HG02610 (cell line): ENCODE measurements around the gene TUBGCP2.

Experiments used
- ATAC-seq: cut with Tn5 transposase; IDR thresholded peaks from one replicate; pipeline ENCODE4 v1.9.1; 2021; ENCODE audit warnings: mild to moderate bottlenecking, moderate library complexity; ENCODE audit not compliant: unreplicated experiment

The TUBGCP2 gene, protein sequence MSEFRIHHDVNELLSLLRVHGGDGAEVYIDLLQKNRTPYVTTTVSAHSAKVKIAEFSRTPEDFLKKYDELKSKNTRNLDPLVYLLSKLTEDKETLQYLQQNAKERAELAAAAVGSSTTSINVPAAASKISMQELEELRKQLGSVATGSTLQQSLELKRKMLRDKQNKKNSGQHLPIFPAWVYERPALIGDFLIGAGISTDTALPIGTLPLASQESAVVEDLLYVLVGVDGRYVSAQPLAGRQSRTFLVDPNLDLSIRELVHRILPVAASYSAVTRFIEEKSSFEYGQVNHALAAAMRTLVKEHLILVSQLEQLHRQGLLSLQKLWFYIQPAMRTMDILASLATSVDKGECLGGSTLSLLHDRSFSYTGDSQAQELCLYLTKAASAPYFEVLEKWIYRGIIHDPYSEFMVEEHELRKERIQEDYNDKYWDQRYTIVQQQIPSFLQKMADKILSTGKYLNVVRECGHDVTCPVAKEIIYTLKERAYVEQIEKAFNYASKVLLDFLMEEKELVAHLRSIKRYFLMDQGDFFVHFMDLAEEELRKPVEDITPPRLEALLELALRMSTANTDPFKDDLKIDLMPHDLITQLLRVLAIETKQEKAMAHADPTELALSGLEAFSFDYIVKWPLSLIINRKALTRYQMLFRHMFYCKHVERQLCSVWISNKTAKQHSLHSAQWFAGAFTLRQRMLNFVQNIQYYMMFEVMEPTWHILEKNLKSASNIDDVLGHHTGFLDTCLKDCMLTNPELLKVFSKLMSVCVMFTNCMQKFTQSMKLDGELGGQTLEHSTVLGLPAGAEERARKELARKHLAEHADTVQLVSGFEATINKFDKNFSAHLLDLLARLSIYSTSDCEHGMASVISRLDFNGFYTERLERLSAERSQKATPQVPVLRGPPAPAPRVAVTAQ

GRCh38 chr10:133308421-133309099, at the start of gene TUBGCP2, which contains the start of gene ZNF511:
Gene TUBGCP2, minus strand, starts transcription at chr10:133308872. Its CDS starts 5,931 bp downstream, at chr10:133302941.
Gene ZNF511, plus strand, starts transcription at chr10:133308914. Its CDS starts 30 bp downstream, at chr10:133308944.
- peak; percentile 63 for ATAC-seq

DNA sequence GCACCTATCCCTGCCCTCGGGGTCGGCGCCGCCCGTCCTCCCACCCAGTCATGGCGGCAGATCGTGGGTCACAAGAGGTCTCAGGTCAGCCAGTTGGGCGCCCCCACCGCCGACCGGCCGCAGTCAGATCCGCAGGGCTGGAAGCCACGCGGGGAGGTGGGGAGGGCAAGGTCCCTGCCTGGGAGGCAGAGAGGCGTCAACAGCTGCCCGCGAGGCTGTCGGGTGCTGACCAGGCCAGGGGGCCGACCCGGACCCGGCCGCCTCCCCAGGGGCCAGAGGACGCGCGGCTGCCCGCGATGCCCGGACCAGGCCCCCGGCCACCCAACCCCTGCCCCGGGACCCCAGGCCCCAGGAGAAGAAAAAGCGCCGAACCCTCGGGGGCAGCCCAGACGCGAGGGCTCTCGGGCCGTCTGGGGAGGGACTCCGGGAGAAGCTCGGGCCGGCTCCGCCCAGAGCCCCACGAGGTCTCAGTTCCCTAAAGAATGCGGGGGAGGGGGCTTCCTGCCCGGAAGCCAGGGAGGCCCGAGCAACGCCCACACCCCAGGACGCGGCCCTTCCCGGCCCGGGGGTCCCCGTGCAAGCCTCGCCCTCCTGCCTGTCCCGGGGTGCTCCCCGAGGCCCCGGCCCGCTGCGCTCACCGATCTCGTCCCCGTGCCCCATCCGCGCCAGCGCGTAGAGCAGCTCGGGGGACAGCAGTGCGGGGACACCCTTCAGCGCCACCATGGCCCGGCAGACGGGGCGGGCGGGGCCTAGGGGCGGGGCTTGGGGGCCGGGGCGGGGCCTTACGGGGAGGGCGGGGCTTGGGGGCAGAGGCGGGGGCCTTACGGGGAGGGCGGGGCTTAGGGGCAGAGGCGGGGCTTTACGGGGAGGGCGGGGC, 48.9 kb upstream of the TUBGCP2 start, which contains the start of gene FUOM:
Gene FUOM, minus strand, starts transcription at position 735 of the 877 bp plus-strand sequence. Its CDS starts 12 bp downstream, at position 723.
- peak; percentile 48 for ATAC-seq

DNA sequence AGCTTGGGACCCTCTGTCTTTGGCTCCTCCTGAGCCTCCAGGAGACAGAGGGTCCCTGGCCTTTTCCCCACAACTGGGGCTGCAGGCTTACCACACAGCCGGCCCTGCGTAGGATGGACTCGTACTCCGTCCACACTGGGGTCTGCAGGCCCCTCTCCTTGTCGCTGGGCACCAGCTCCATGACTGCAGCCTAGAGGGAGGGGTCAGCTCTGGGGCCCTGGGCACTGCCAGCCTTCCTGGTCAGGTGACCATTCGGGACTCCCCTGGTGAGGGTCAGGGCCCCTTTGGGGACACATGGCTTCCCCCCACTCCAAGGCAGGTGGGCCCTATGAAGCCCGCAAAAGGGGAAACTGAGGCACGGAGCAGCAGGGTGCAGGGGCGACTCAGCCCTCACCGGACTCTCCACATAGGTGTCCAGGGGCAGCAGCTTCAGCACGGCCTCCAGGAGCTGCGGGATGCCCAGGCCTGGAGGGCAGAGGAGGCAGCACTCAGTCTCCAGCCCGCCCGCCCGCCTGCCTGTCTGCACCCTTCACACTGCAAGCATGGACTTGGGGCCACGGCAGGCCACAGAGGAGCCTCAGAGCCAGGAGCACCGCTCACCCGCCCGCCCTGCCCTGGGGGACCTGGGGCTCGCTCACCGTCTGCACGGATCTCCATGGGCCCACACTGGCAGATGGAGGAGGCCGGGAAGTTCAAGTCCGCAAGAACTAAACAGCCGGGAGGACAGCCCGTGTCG, 48.0 kb upstream of the TUBGCP2 start:
- ATAC-seq = no peak

- no peak for ATAC-seq
Observed at GRCh38 chr10:133355991-133356390, 47.3 kb upstream of the TUBGCP2 start.

DNA sequence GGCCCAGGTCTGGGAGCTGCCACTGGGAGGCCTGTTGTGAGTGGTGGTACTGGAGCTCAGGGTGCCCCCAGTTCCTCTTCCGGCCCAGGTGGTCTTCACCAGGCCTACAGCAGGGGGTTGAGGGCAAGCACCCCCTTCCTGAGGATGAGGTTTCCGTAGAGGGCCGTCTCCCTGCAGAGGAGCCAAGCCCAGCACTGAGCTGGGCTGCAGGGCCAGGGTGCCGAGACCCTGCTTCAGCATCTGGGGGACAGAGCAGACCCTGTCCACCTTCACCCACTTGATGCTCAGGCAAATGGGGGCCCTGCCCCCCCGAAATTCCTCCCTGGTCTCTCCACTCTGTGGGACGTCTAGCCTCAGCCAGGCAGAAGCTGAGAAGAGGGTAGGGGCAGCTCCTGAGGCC, 46.6 kb upstream of the TUBGCP2 start:
- no peak for ATAC-seq

DNA sequence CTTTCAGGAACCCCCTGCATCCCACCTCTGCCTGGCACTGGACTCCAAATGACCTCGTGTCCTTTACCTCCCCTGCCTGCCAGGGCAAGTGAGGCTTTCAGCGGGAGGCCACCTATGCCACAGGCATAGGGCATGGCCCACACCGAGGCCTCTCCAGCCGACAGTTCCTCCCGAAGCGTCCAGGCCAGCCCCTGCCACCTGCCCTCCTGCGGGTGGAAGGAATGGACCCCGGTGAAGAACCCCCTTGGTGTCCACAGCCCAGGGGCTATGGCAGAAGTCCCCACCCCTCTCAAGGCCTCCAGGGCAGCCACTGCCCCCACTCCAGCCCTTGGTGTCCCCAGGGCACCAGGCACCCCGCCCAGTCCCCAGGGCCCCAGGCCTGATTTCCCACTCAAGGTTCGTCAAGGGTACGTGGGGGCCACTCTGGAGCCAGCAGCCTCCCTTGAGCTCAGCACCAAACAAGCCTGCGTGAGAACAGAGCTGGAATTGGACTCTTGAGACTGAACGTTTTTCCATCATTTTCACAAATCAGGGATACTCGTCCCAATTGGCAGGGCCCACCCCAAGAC, 46.1 kb upstream of the TUBGCP2 start:
- ATAC-seq = no peak

- ATAC-seq = no peak
Observed at GRCh38 chr10:133353988-133354605, 45.4 kb upstream of the TUBGCP2 start.

GRCh38 chr10:133353202-133353959, 44.7 kb upstream of the TUBGCP2 start:
- ATAC-seq = no peak

- ATAC-seq = no peak
Observed at GRCh38 chr10:133351408-133352318, 43.0 kb upstream of the TUBGCP2 start.

- no peak for ATAC-seq
Observed at GRCh38 chr10:133350950-133351329, 42.3 kb upstream of the TUBGCP2 start.

DNA sequence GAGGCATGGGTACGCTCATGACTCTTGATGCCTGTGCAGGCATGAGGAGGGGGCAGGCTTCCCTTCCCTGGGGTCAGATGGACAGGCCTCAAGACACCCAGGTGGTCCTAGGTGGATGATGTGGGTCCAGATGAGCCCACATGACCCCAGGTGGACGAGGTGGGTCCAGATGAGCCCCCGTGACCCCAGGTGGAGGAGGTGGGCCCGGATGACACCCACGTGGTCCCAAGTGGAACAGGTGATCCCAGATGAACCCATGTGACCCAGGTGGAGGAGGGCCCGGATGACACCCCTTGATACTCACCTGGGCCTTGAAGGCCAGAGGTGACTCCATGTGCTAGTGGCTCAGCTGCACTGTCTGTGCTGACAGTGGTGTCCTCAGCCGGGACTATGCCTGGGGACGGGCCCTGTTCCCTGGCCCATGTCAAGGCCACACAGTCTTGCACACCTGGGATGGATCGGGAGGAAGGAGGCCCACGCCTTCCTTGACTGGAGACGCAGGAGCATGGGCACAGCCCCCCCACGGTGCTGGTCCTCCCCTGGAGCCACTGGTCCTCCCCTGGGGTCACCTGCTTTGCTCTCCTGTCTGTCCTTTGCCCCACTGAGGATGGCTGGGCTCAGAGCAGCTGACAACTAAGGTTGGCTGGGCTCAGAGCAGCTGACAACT, 41.7 kb upstream of the TUBGCP2 start:
- no peak for ATAC-seq

- ATAC-seq = no peak
Observed at GRCh38 chr10:133349577-133350011, 40.9 kb upstream of the TUBGCP2 start.

- no peak for ATAC-seq
Observed at GRCh38 chr10:133349160-133349568, 40.5 kb upstream of the TUBGCP2 start.

DNA sequence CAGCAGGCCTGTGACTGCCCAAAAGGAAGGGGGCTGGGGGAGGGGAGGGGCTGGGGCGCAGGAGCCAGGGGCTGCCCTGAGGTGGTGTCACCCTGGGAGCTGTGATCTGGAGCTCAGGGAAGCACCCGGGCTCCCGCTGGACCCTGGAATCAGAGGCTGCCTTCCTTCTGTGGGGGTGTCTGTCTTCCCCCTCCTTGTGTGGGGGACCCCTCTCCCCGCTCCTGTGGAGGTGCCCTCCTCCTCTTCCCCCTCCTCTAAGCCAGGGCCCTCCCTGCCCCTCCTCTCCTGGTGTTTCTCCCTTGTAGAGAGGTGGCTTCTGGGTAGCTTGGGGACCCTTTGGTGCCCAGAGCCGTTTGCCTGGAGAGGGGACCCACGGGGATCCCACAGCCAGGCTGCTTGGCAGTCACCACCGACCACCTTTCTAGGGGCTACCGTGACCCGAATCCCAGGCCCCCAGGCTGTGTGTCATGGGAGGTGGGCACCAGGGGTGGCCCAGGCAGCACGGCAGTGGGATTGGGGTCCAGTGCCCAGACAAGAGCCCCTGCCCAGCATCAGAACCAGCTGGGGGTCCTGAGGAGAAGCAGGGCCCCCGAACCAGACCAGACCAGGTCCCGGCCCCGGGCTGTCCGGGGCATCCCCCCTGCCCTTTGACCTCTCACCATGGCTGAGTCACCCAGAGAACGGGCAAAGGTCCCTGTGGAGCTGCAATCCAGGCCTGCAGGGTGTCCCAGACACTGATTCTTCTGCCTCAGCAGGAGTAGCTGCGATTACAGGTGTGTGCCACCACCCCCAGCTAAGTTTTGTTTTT, 39.2 kb upstream of the TUBGCP2 start:
- no peak for ATAC-seq

DNA sequence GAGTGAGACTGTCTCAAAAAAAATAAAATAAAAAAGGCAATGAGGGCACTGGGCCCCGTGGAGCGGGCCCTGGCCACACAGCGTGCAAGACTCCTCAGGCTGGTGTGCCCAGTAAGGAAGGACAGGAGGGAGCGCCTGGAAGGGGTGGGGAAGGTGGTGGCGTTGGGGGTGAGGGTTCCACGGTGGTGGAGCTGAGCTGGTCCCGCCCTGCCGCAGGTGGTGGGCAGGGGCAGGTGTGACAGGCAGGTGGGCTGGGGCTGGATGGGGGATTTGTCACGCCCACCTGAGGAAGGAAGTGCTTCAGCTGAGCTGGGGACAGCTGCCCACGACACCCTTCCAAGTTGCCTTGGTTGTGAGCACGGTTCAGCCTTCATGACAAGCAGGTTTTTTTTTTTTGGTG, 37.7 kb upstream of the TUBGCP2 start:
- ATAC-seq = no peak
